Sigmoid colon (tissue), 7 donors: ENCODE measurements around the gene HS3ST3B1. TPM values are rescaled to one million over a fixed set of nuclear protein-coding genes. Genes with fewer than 3 reads are reported as not detected.

ENCODE experiments used
- DNase-seq: peaks from one replicate; pipeline ENCODE4 v3.0.0-alpha.2; 2019
- H3K27ac ChIP-seq, 4 donors: fragments of 200-600 bp; sonication (generic); one replicate each; pipeline ENCODE4 v1.5.1; 2016 to 2019; ENCODE audit warnings: mild to moderate bottlenecking in 1 of 4
- H3K27me3 ChIP-seq, 3 donors: fragments of 200-600 bp; sonication (generic); one replicate each; pipeline ENCODE4 v1.5.1; 2019; ENCODE audit warnings: mild to moderate bottlenecking in 1 of 3
- H3K36me3 ChIP-seq, 4 donors: fragments of 200-600 bp; sonication (generic); one replicate each; pipeline ENCODE4 v1.5.1; 2016 to 2019
- H3K4me1 ChIP-seq, 4 donors: fragments of 200-600 bp; sonication (generic); one replicate each; pipeline ENCODE4 v1.5.1; 2017 to 2019
- H3K4me3 ChIP-seq, 4 donors: fragments of 200-600 bp; sonication (generic); one replicate each; pipeline ENCODE4 v1.5.1; 2017 to 2019; ENCODE audit warnings: mild to moderate bottlenecking in 2 of 4, moderate library complexity in 1 of 4
- H3K9me3 ChIP-seq, 4 donors: fragments of 200-600 bp in 3 of 4; sonication (generic) in 3 of 4; one replicate each; pipeline versions ENCODE4 v1.5.1 to v1.6.1; 2013 to 2019
- CTCF ChIP-seq, 4 experiments: fragments of 450-650 bp in 3 of 4; fragments of 200-600 bp in 1 of 4; IDR thresholded peaks; one replicate each; pipeline ENCODE4 v1.5.1; 2016 to 2019; ENCODE audit warnings: antibody characterized with exemption in 4 of 4, mild to moderate bottlenecking in 3 of 4, moderate library complexity in 2 of 4
- EP300 ChIP-seq, 4 donors: sonication (generic); formaldehyde crosslinking; IDR thresholded peaks; one replicate each; pipeline ENCODE4 v1.6.1; 2017; ENCODE audit warnings: antibody characterized with exemption in 4 of 4
- POLR2A ChIP-seq, 2 donors: fragments of 450-650 bp; IDR thresholded peaks; one replicate each; pipeline ENCODE4 v1.6.1; 2016; ENCODE audit warnings: antibody characterized with exemption in 2 of 2, mild to moderate bottlenecking in 2 of 2, moderate library complexity in 2 of 2
- POLR2AphosphoS5 ChIP-seq, 4 donors: sonication (generic); formaldehyde crosslinking; IDR thresholded peaks; one replicate each; pipeline ENCODE4 v1.6.1; 2017; ENCODE audit warnings: antibody characterized with exemption in 4 of 4
- WGBS, 2 donors: extraction: QIAGEN DNeasy Blood & Tissue Kit; methylation state at CpG; one replicate each; pipeline ENCODE4 v1.1.7; 2013; 5-methylcytosine and 5-hydroxymethylcytosine counted together
- intact Hi-C: fragments of 100-400 bp; cut with DNase I; formaldehyde crosslinking; loops from one replicate; pipeline ENCODE4 v1.15.1; 2023
- polyA plus RNA-seq, 3 donors: library from polyadenylated mRNA; stranded (reverse); fragments of 200-250 nt; gene quantifications; one replicate each; pipeline ENCODE4 v1.2.3, GENCODE V29; 2013
- total RNA-seq, 4 donors: library from RNA; depleted of rRNA; stranded (reverse); fragments of >200 nt; gene quantifications; one replicate each; pipeline ENCODE4 v1.1.0, GENCODE V29; 2016
- donor health status: healthy with polysubstance abuse.
- donor health status: Bipolar disorder and iron deficiency.
- donor health status: healthy.

HS3ST3B1 gene
- total RNA-seq (1 to 10 TPM in 3 of 4 donors, under 1 TPM in 1; 0.66 to 1.8 (median 1.1) TPM), polyA plus RNA-seq (1 to 10 TPM in 1 of 3 donors, under 1 TPM in 2; 0.46 to 3.0 (median 0.60) TPM)

GRCh38 chr17:14300575-14301278 lies at the start of gene HS3ST3B1:
Gene HS3ST3B1, plus strand, starts transcription at chr17:14301081. Its CDS starts 438 bp downstream, at chr17:14301519.
- intact Hi-C loops = loop anchor here (5.0 to 10.0 kb wide), 2 partner anchors 963 to 1276 kb away; no protein-coding TSS in a partner anchor
- Histone ChIP-seq H3K27me3 (peaks cover 76 to 100% (median 93%) of the 10 kb centered on the region in 3 donors), H3K27ac (peak within 1 kb of the TSS; percentile 46 to 80 (median 66)), H3K9me3 (no peaks in the 10 kb centered on the region), H3K4me1 (peaks cover 0 to 63% (median 58%) of the 10 kb centered on the region in 4 donors), H3K4me3 (peak within 1 kb of the TSS; percentile 35 to 56 (median 50)), H3K36me3 (no peaks in the 10 kb centered on the region)
- peak; percentile 97 for DNase-seq
- WGBS, 2 donors = 0 to 2% methylated on average over 49 of the region's 49 CpGs
- peak in 1 of 2 donors; percentile 39 for TF ChIP-seq POLR2A (IDR thresholded peaks at IDR 0.05)
- TF ChIP-seq EP300 (IDR thresholded peaks at IDR 0.05) = no peak
- TF ChIP-seq POLR2AphosphoS5 (IDR thresholded peaks at IDR 0.05) = peak; percentile 47 to 82 (median 74)
- TF ChIP-seq CTCF (IDR thresholded peaks at IDR 0.05) = no peak

- TF ChIP-seq POLR2A (IDR thresholded peaks at IDR 0.05) (no peak), CTCF (IDR thresholded peaks at IDR 0.05) (no peak), EP300 (IDR thresholded peaks at IDR 0.05) (no peak), POLR2AphosphoS5 (IDR thresholded peaks at IDR 0.05) (no peak)
- Histone ChIP-seq H3K27ac (no peak overlapping the region), H3K36me3 (no peaks in the 10 kb centered on the region), H3K4me3 (no peak overlapping the region), H3K27me3 (no peaks in the 10 kb centered on the region), H3K4me1 (no peaks in the 10 kb centered on the region), H3K9me3 (peaks cover 0 to 4% (median 2%) of the 10 kb centered on the region in 4 donors)
- WGBS, 2 donors = 95 to 97% methylated on average over 5 of the region's 5 CpGs
- intact Hi-C loops = no loop called here
- no peak for DNase-seq
Measured at GRCh38 chr17:14261406-14261805, 39.5 kb upstream of the HS3ST3B1 start.

- H3K27ac ChIP-seq = no peak overlapping the region
- H3K9me3 ChIP-seq = no peaks in the 10 kb centered on the region
- DNase-seq = no peak
- intact Hi-C loops = no loop called here
- no peaks in the 10 kb centered on the region for H3K36me3 ChIP-seq
- 81 to 89% methylated on average over 2 of the region's 2 CpGs for WGBS, 2 donors
- H3K27me3 ChIP-seq = no peaks in the 10 kb centered on the region
- no peaks in the 10 kb centered on the region for H3K4me1 ChIP-seq
- TF ChIP-seq POLR2AphosphoS5 (IDR thresholded peaks at IDR 0.05) (no peak), EP300 (IDR thresholded peaks at IDR 0.05) (no peak), POLR2A (IDR thresholded peaks at IDR 0.05) (no peak), CTCF (IDR thresholded peaks at IDR 0.05) (no peak)
- H3K4me3 ChIP-seq = no peak overlapping the region
Measured at GRCh38 chr17:14268264-14268663, 32.6 kb upstream of the HS3ST3B1 start.

GRCh38 chr17:14269473-14269872 lies 31.4 kb upstream of the HS3ST3B1 start:
- intact Hi-C loops = no loop called here
- no peaks in the 10 kb centered on the region for H3K4me1 ChIP-seq
- H3K4me3 ChIP-seq = no peak overlapping the region
- no peak overlapping the region for H3K27ac ChIP-seq
- TF ChIP-seq CTCF (IDR thresholded peaks at IDR 0.05) = no peak
- TF ChIP-seq EP300 (IDR thresholded peaks at IDR 0.05) = no peak
- no peak for TF ChIP-seq POLR2A (IDR thresholded peaks at IDR 0.05)
- no peak for TF ChIP-seq POLR2AphosphoS5 (IDR thresholded peaks at IDR 0.05)
- 67 to 74% methylated on average over 5 of the region's 5 CpGs for WGBS, 2 donors
- H3K9me3 ChIP-seq = no peaks in the 10 kb centered on the region
- DNase-seq = no peak
- H3K27me3 ChIP-seq = no peaks in the 10 kb centered on the region
- no peaks in the 10 kb centered on the region for H3K36me3 ChIP-seq
